HEK293 (cell line): ENCODE data around the gene KRI1.

Experiments
- CTCF ChIA-PET: fragments of 350-600 bp; formaldehyde crosslinking; extraction: SDS; loops from one replicate; lab custom pipeline; 2021; ENCODE audit warnings: antibody characterized with exemption; lab: Yijun Ruan, JAX
- POLR2A ChIA-PET: fragments of 300-600 bp; formaldehyde crosslinking; extraction: SDS; loops from one replicate; lab custom pipeline; 2020; ENCODE audit warnings: antibody characterized with exemption, inconsistent platforms; lab: Yijun Ruan, JAX
- H3K27ac ChIP-seq: fragments of 200-500 bp; sonication (Bioruptor generic); 2 replicates; pipeline ENCODE4 v1.5.1; 2014; ENCODE audit warnings: low read depth, low read length, control low read depth, inconsistent platforms; ENCODE audit errors: extremely low read depth
- H3K36me3 ChIP-seq, 2 experiments: fragments of 200-500 bp in 1 of 2; sonication (Bioruptor generic) in 1 of 2; 1 replicate in 1 of 2; 2 replicates in 1 of 2; pipeline ENCODE4 v1.5.1; 2014 to 2017; ENCODE audit warnings: inconsistent platforms in 2 of 2, low read length in 2 of 2; ENCODE audit not compliant: control insufficient read depth in 2 of 2, insufficient read depth in 1 of 2
- H3K4me1 ChIP-seq: fragments of 200-500 bp; sonication (Bioruptor generic); 2 replicates; pipeline ENCODE4 v1.5.1; 2014; ENCODE audit warnings: mild to moderate bottlenecking, low read length, inconsistent platforms; ENCODE audit not compliant: control insufficient read depth, insufficient read depth
- H3K4me3 ChIP-seq: 2 replicates; pipeline ENCODE4 v1.5.1; 2011; ENCODE audit warnings: low read depth, mild to moderate bottlenecking, control low read depth, low read length, moderate library complexity
- H3K9me3 ChIP-seq: fragments of 200-500 bp; sonication (Bioruptor generic); 2 replicates; pipeline ENCODE4 v1.5.1; 2014; ENCODE audit warnings: low read depth, low read length, inconsistent platforms; ENCODE audit not compliant: control insufficient read depth, insufficient read depth
- GLIS2 ChIP-seq: fragments of 450-650 bp; formaldehyde crosslinking; IDR thresholded peaks from 2 replicates; pipeline ENCODE4 v1.5.1; 2016; ENCODE audit warnings: missing biosample characterization, missing genetic modification characterization
- MYNN ChIP-seq: fragments of 450-650 bp; formaldehyde crosslinking; IDR thresholded peaks from 2 replicates; pipeline ENCODE4 v1.5.1; 2016; ENCODE audit warnings: missing biosample characterization, missing genetic modification characterization, borderline replicate concordance
- PBX3 ChIP-seq: sonication (generic); formaldehyde crosslinking; IDR thresholded peaks from 2 replicates; pipeline ENCODE4 v1.8.1; 2022; ENCODE audit warnings: mild to moderate bottlenecking, moderate library complexity, missing genetic modification reagents
- REPIN1 ChIP-seq: fragments of 450-650 bp; formaldehyde crosslinking; IDR thresholded peaks from 2 replicates; pipeline ENCODE4 v1.5.1; 2017; ENCODE audit warnings: missing biosample characterization, missing genetic modification characterization, low read depth
- SP2 ChIP-seq: fragments of 450-650 bp; formaldehyde crosslinking; IDR thresholded peaks from 2 replicates; pipeline ENCODE4 v1.5.1; 2016; ENCODE audit warnings: missing biosample characterization, missing genetic modification characterization
- SP7 ChIP-seq: fragments of 450-650 bp; formaldehyde crosslinking; IDR thresholded peaks from 2 replicates; pipeline ENCODE4 v1.5.1; 2016; ENCODE audit warnings: missing biosample characterization, missing genetic modification characterization
- ZBTB20 ChIP-seq: fragments of 450-650 bp; formaldehyde crosslinking; IDR thresholded peaks from 2 replicates; pipeline ENCODE4 v1.5.1; 2016; ENCODE audit warnings: missing biosample characterization, missing genetic modification characterization
- ZBTB8A ChIP-seq: fragments of 450-650 bp; formaldehyde crosslinking; IDR thresholded peaks from 2 replicates; pipeline ENCODE4 v1.5.1; 2016; ENCODE audit warnings: missing biosample characterization, missing genetic modification characterization
- ZFP37 ChIP-seq: fragments of 450-650 bp; formaldehyde crosslinking; IDR thresholded peaks from 2 replicates; pipeline ENCODE4 v1.5.1; 2016; ENCODE audit warnings: missing biosample characterization, missing genetic modification characterization
- ZNF140 ChIP-seq: fragments of 450-650 bp; formaldehyde crosslinking; IDR thresholded peaks from 2 replicates; pipeline ENCODE4 v1.5.1; 2016; ENCODE audit warnings: missing biosample characterization, missing genetic modification characterization
- ZNF19 ChIP-seq: fragments of 450-650 bp; formaldehyde crosslinking; IDR thresholded peaks from 2 replicates; pipeline ENCODE4; 2016; ENCODE audit warnings: missing biosample characterization, missing genetic modification characterization, low read depth
- ZNF280D ChIP-seq: fragments of 450-650 bp; formaldehyde crosslinking; IDR thresholded peaks from 2 replicates; pipeline ENCODE4 v1.5.1; 2016; ENCODE audit warnings: missing biosample characterization, missing genetic modification characterization
- ZNF48 ChIP-seq: fragments of 450-650 bp; formaldehyde crosslinking; IDR thresholded peaks from 2 replicates; pipeline ENCODE4 v1.5.1; 2016; ENCODE audit warnings: missing biosample characterization, missing genetic modification characterization
- ZNF488 ChIP-seq: fragments of 450-650 bp; formaldehyde crosslinking; IDR thresholded peaks from 2 replicates; pipeline ENCODE4 v1.5.1; 2016; ENCODE audit warnings: missing biosample characterization, missing genetic modification characterization
- ZNF514 ChIP-seq: fragments of 450-650 bp; formaldehyde crosslinking; IDR thresholded peaks from 2 replicates; pipeline ENCODE4 v1.5.1; 2016; ENCODE audit warnings: missing biosample characterization, missing genetic modification characterization
- ZNF549 ChIP-seq: fragments of 450-650 bp; IDR thresholded peaks from 2 replicates; pipeline ENCODE4 v1.5.1; 2018; ENCODE audit warnings: missing biosample characterization, missing genetic modification characterization, mild to moderate bottlenecking, inconsistent platforms, moderate library complexity
- ZNF555 ChIP-seq: fragments of 450-650 bp; formaldehyde crosslinking; conservative IDR thresholded peaks from 2 replicates; pipeline ENCODE4 v1.5.1; 2017; ENCODE audit warnings: missing biosample characterization, mild to moderate bottlenecking, missing genetic modification characterization, inconsistent platforms
- ZNF560 ChIP-seq: fragments of 450-650 bp; formaldehyde crosslinking; IDR thresholded peaks from 2 replicates; pipeline ENCODE4 v1.5.1; 2017; ENCODE audit warnings: missing biosample characterization, missing genetic modification characterization, borderline replicate concordance
- ZNF561 ChIP-seq: fragments of 450-650 bp; IDR thresholded peaks from 2 replicates; pipeline ENCODE4 v1.5.1; 2018; ENCODE audit warnings: missing biosample characterization, missing genetic modification characterization, borderline replicate concordance
- ZNF621 ChIP-seq: fragments of 450-650 bp; formaldehyde crosslinking; IDR thresholded peaks from 2 replicates; pipeline ENCODE4 v1.5.1; 2017; ENCODE audit warnings: missing biosample characterization, missing genetic modification characterization
- ZNF629 ChIP-seq: fragments of 450-650 bp; formaldehyde crosslinking; IDR thresholded peaks from 2 replicates; pipeline ENCODE4 v1.5.1; 2017; ENCODE audit warnings: missing biosample characterization, missing genetic modification characterization
- ZNF645 ChIP-seq: fragments of 450-650 bp; formaldehyde crosslinking; IDR thresholded peaks from 2 replicates; pipeline ENCODE4; 2016; ENCODE audit warnings: missing biosample characterization, missing genetic modification characterization
- ZNF660 ChIP-seq: fragments of 450-650 bp; IDR thresholded peaks from 2 replicates; pipeline ENCODE4 v1.5.1; 2018; ENCODE audit warnings: missing biosample characterization, mild to moderate bottlenecking, missing genetic modification characterization
- ZNF837 ChIP-seq: fragments of 450-650 bp; formaldehyde crosslinking; IDR thresholded peaks from 2 replicates; pipeline ENCODE4 v1.5.1; 2016; ENCODE audit warnings: missing biosample characterization, missing genetic modification characterization
- ZSCAN30 ChIP-seq: fragments of 450-650 bp; IDR thresholded peaks from 2 replicates; pipeline ENCODE4 v1.5.1; 2018; ENCODE audit warnings: missing biosample characterization, mild to moderate bottlenecking, missing genetic modification characterization, moderate library complexity
- ZXDB ChIP-seq: fragments of 450-650 bp; formaldehyde crosslinking; IDR thresholded peaks from 2 replicates; pipeline ENCODE4 v1.5.1; 2016; ENCODE audit warnings: missing biosample characterization, missing genetic modification characterization

Gene KRI1

DNA sequence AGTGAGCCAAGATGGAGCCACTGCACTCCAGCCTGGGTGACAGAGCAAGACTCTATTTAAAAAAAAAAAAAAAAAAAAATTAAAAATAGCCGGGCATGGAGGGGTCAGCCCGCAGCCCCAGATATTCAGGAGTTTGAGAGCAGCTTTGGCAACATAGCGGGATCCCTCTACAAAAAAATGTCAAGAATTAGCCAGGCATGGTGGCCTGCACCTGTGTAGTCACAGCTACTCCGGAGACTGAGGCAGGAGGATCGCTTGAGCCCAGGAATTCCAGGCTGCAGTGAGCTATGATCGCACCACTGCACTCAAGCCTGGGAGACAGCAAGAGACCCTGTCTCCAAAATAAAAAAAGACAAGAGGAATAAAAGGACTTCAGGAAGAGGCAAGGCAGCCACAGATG lies 20.6 kb upstream of the KRI1 start:
- no peak for TF ChIP-seq ZNF140 (tag by site-specific recombination)
- no peak for TF ChIP-seq ZFP37 (tag by site-specific recombination)
- TF ChIP-seq GLIS2 (tag by site-specific recombination) = no peak
- no peak for TF ChIP-seq ZNF621 (tag by site-specific recombination)
- no peak for TF ChIP-seq PBX3 (CRISPR knock-in tag)
- no peak for TF ChIP-seq ZNF19 (tag by site-specific recombination)
- TF ChIP-seq ZNF555 (tag by site-specific recombination) = no peak
- no peak for TF ChIP-seq ZNF488 (tag by site-specific recombination)
- no peak for TF ChIP-seq ZNF660 (tag by site-specific recombination)
- no peak for TF ChIP-seq ZBTB20 (tag by site-specific recombination)
- no peak for TF ChIP-seq ZNF837 (tag by site-specific recombination)
- POLR2A ChIA-PET = interaction anchor here (0.7 kb wide), 1 partner anchor 9 kb away, joined by 4 read pairs; no protein-coding TSS in a partner anchor
- H3K4me3 ChIP-seq = no peak overlapping the region

DNA sequence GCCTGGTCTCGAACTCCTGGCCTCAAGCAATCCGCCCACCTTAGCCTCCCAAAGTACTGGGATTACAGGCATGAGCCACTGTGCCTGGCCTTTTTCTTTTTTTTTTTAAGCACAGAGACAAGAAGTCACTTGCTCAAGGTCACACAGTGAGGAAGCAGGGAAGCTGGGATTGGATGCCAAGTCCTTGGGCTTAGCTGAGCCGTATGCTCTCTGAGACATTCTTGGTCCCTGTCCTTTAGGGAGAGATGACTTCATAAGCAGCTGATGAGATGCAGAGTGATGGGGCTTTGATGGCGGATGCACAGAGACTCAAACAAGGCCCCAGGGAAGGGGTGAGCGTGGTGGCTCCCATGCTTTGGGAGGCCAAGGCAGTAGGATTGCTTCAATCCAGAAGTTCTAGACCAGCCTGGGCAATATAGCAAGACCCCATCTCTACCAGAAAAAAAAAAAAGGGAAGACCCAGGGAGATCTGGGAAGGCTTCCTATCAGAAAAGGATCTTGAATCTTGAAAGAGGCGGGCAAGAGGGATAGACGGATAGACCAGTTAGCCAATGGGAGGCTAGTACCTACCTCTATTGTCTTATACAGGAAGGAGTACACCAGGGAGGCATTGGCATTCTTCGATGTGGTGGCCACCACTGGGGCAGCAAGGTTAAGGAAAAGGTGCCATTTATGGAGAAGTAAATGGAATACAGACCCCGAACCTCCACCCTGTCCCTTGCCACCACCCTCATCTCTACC lies 17.4 kb upstream of the KRI1 start:
- CTCF ChIA-PET = interaction anchor here (0.6 to 7.9 kb wide), 4 partner anchors 62 to 285 kb away, joined by 3 to 243 read pairs (median 85); partner anchors contain the start of gene QTRT1
- Histone ChIP-seq H3K4me3 (no peak overlapping the region), H3K36me3 (no peaks in the 10 kb centered on the region), H3K9me3 (no peaks in the 10 kb centered on the region), H3K27ac (no peak overlapping the region), H3K4me1 (no peaks in the 10 kb centered on the region)
- TF ChIP-seq ZNF629 (tag by site-specific recombination) = peak; percentile 47; the same call in 1 of the 2 replicates
- TF ChIP-seq ZNF48 (tag by site-specific recombination) = no peak
- peak; percentile 31 for TF ChIP-seq SP2 (tag by site-specific recombination)
- POLR2A ChIA-PET = no interaction called here

More for the DNA sequence above, 20.6 kb upstream of the KRI1 start:
- CTCF ChIA-PET = interaction anchor here (1.0 to 2.3 kb wide), 2 partner anchors 58 to 61 kb away, joined by 6 to 20 read pairs; no protein-coding TSS in a partner anchor
- no peaks in the 10 kb centered on the region for H3K9me3 ChIP-seq
- no peak overlapping the region for H3K27ac ChIP-seq
- H3K36me3 ChIP-seq = no peaks in the 10 kb centered on the region
- H3K4me1 ChIP-seq = no peaks in the 10 kb centered on the region

DNA sequence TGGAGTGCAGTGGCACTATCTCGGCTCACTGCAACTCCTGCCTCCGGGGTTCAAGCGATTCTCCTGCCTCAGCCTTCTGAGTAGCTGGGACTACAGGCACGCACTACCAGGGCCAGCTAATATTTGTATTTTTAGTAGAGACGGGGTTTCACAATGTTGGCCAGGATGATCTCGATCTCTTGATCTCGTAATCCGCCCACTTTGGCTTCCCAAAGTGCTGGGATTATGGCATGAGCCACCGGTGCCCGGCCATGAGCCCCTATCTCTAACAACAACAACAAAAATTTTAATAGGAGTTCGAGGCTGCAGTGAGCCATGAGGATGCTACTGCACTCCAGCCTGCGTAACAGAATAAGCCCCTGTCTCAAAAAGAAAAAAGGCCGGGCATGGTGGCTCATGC lies 16.3 kb upstream of the KRI1 start:
- TF ChIP-seq ZNF645 (no peak), SP7 (tag by site-specific recombination) (no peak), ZSCAN30 (tag by site-specific recombination) (no peak), ZNF514 (tag by site-specific recombination) (no peak), ZBTB8A (tag by site-specific recombination) (no peak), ZXDB (no peak), ZNF549 (no peak), ZNF561 (no peak), REPIN1 (tag by site-specific recombination) (no peak), MYNN (tag by site-specific recombination) (no peak), ZNF280D (tag by site-specific recombination) (no peak), ZNF560 (no peak)
- no peaks in the 10 kb centered on the region for H3K4me1 ChIP-seq
- no peak overlapping the region for H3K27ac ChIP-seq
- ChIA-PET CTCF (interaction anchor here (0.6 to 7.9 kb wide), 20 partner anchors 8 to 290 kb away, joined by 3 to 243 read pairs (median 8); partner anchors contain the start of genes CDKN2D and QTRT1), POLR2A (interaction anchor here (1.8 to 2.3 kb wide), 2 partner anchors 62 to 117 kb away, joined by 13 read pairs; no protein-coding TSS in a partner anchor)
- no peak overlapping the region for H3K4me3 ChIP-seq
- H3K9me3 ChIP-seq = no peaks in the 10 kb centered on the region
- no peaks in the 10 kb centered on the region for H3K36me3 ChIP-seq
